Loucy (cell line): ENCODE data around the gene MESD.

Source experiments
- H2AFZ ChIP-seq: fragments of 200-600 bp; sonication (generic); 2 replicates; pipeline ENCODE4 v1.6.0; 2016; ENCODE audit warnings: antibody characterized with exemption, mild to moderate bottlenecking, low read length, moderate library complexity
- H3F3A ChIP-seq: fragments of 200-600 bp; 2 replicates; pipeline ENCODE4 v1.6.0; 2016; ENCODE audit warnings: antibody characterized with exemption, low read depth, mild to moderate bottlenecking
- H3K27me3 ChIP-seq: fragments of 200-600 bp; sonication (generic); 2 replicates; pipeline ENCODE4 v1.6.1; 2014; ENCODE audit warnings: low read length, mild to moderate bottlenecking; ENCODE audit not compliant: insufficient read depth, poor library complexity, severe bottlenecking
- H3K36me3 ChIP-seq: fragments of 200-600 bp; sonication (generic); 2 replicates; pipeline ENCODE4 v1.6.1; 2016; ENCODE audit warnings: low read length; ENCODE audit not compliant: insufficient read depth
- H3K4me1 ChIP-seq: fragments of 200-600 bp; sonication (generic); 2 replicates; pipeline ENCODE4 v1.5.1; 2014; ENCODE audit warnings: low read length, mild to moderate bottlenecking; ENCODE audit not compliant: insufficient read depth, poor library complexity, severe bottlenecking
- H3K4me2 ChIP-seq: fragments of 200-600 bp; sonication (generic); 2 replicates; pipeline ENCODE4 v1.6.0; 2014; ENCODE audit warnings: antibody characterized with exemption, low read length, low read depth, mild to moderate bottlenecking; ENCODE audit not compliant: poor library complexity, severe bottlenecking
- H3K4me3 ChIP-seq: fragments of 200-600 bp; sonication (generic); 2 replicates; pipeline ENCODE4 v1.5.1; 2014; ENCODE audit warnings: low read length, mild to moderate bottlenecking, mixed read lengths; ENCODE audit not compliant: poor library complexity, severe bottlenecking
- H3K79me2 ChIP-seq: fragments of 200-600 bp; sonication (generic); 2 replicates; pipeline ENCODE4 v1.6.1; 2014; ENCODE audit warnings: low read length; ENCODE audit not compliant: insufficient read depth
- H3K9ac ChIP-seq: fragments of 200-600 bp; sonication (generic); 2 replicates; pipeline ENCODE4 v1.6.0; 2014; ENCODE audit warnings: mild to moderate bottlenecking, low read depth, low read length, moderate library complexity; ENCODE audit not compliant: poor library complexity, severe bottlenecking
- H3K9me2 ChIP-seq: fragments of 200-600 bp; sonication (generic); replicated peaks from 2 replicates; pipeline ENCODE4 v1.6.1; 2016; ENCODE audit warnings: low read depth, low read length, mixed read lengths
- H3K9me3 ChIP-seq: fragments of 200-600 bp; sonication (generic); 2 replicates; pipeline ENCODE4 v1.6.1; 2014; ENCODE audit warnings: mild to moderate bottlenecking, antibody characterized with exemption, low read length, low read depth; ENCODE audit not compliant: insufficient read depth
- H4K20me1 ChIP-seq: fragments of 200-600 bp; sonication (generic); 2 replicates; pipeline ENCODE4 v1.6.0; 2014; ENCODE audit warnings: antibody characterized with exemption, low read length, mild to moderate bottlenecking; ENCODE audit not compliant: insufficient read depth, poor library complexity, severe bottlenecking
- EZH2phosphoT487 ChIP-seq: fragments of 200-600 bp; IDR thresholded peaks from 2 replicates; pipeline ENCODE4 v1.6.1; 2018; ENCODE audit warnings: antibody characterized with exemption, mild to moderate bottlenecking, moderate library complexity, borderline replicate concordance
- TF ChIP-seq, protein P1 (sequence below): fragments of 200-600 bp; sonication (generic); conservative IDR thresholded peaks from 2 replicates; pipeline ENCODE4 v1.5.1; 2014; ENCODE audit warnings: mild to moderate bottlenecking, antibody characterized with exemption, low read length

MESD gene

DNA sequence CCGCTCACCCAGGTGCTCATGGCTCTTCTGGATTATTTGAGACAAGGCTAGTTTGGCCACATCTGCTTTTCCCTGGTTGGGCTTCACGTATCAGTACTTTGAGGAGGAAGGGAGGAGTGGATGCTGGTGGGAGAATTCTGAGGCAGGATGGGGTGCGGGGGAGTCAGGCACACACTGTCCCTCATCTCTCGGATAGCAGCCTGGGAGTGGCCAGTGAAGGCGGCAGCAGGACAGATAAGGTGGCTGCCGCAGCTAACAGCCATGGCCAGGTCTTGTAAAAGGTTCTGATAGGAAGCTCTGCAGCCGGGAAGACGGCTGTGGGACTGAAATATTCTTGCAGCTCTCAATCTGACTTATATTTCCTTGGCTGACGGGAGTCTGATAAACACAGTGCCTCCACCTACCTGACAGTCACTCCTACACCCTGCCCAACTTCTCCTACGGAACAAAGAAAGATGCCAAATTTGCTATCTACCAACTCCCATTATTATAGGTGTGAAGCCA lies 87.3 kb downstream of the MESD start:
- no peaks in the 10 kb centered on the region for H3F3A ChIP-seq
- no peak overlapping the region for H3K4me3 ChIP-seq
- no peak overlapping the region for H3K9ac ChIP-seq
- H4K20me1 ChIP-seq, result no peaks in the 10 kb centered on the region
- no peaks in the 10 kb centered on the region for H3K79me2 ChIP-seq
- H3K4me1 ChIP-seq, result no peaks in the 10 kb centered on the region
- TF ChIP-seq, protein P1, sequence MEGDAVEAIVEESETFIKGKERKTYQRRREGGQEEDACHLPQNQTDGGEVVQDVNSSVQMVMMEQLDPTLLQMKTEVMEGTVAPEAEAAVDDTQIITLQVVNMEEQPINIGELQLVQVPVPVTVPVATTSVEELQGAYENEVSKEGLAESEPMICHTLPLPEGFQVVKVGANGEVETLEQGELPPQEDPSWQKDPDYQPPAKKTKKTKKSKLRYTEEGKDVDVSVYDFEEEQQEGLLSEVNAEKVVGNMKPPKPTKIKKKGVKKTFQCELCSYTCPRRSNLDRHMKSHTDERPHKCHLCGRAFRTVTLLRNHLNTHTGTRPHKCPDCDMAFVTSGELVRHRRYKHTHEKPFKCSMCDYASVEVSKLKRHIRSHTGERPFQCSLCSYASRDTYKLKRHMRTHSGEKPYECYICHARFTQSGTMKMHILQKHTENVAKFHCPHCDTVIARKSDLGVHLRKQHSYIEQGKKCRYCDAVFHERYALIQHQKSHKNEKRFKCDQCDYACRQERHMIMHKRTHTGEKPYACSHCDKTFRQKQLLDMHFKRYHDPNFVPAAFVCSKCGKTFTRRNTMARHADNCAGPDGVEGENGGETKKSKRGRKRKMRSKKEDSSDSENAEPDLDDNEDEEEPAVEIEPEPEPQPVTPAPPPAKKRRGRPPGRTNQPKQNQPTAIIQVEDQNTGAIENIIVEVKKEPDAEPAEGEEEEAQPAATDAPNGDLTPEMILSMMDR, result no peak
- no peak for TF ChIP-seq EZH2phosphoT487
- no peak overlapping the region for H2AFZ ChIP-seq
- H3K4me2 ChIP-seq, result no peak overlapping the region
- no peaks in the 10 kb centered on the region for H3K9me2 ChIP-seq
- H3K9me3 ChIP-seq, result no peaks in the 10 kb centered on the region
- H3K36me3 ChIP-seq, result no peaks in the 10 kb centered on the region
- H3K27me3 ChIP-seq, result no peaks in the 10 kb centered on the region

DNA sequence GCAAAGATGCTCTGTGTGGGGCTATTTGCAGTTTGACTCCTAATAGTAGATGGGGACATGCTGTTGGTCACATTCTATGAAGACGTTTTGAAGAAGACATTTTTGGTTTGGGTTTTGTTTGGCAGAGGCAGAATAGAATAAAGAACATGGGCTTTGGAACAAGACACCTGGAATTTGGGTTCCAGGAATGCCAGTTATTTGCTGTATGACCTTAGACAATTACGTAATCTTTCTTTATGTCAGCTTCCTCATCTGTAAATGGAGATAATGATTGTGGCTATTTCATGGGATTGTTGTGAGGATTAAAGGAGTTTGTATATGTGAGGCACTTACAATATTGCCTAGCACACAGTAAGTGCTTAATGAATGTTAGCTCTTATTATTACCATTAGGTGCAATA lies 91.6 kb downstream of the MESD start:
- Histone ChIP-seq H3K9me3 (no peaks in the 10 kb centered on the region), H3K79me2 (no peaks in the 10 kb centered on the region), H3K36me3 (no peaks in the 10 kb centered on the region), H3K4me1 (no peaks in the 10 kb centered on the region), H3K27me3 (no peaks in the 10 kb centered on the region), H4K20me1 (no peaks in the 10 kb centered on the region), H3K9me2 (no peaks in the 10 kb centered on the region), H2AFZ (no peak overlapping the region), H3K9ac (no peak overlapping the region), H3K4me3 (no peak overlapping the region), H3K4me2 (no peak overlapping the region), H3F3A (no peaks in the 10 kb centered on the region)
- TF ChIP-seq, protein P1, result no peak
